ENCODE results near the gene PGAP6. TPM values are rescaled to one million over a fixed set of nuclear protein-coding genes. Genes with fewer than 3 reads are reported as not detected.

PGAP6 gene
- total RNA-seq, 1 donor from 2014 or later, result 44.2 TPM

DNA sequence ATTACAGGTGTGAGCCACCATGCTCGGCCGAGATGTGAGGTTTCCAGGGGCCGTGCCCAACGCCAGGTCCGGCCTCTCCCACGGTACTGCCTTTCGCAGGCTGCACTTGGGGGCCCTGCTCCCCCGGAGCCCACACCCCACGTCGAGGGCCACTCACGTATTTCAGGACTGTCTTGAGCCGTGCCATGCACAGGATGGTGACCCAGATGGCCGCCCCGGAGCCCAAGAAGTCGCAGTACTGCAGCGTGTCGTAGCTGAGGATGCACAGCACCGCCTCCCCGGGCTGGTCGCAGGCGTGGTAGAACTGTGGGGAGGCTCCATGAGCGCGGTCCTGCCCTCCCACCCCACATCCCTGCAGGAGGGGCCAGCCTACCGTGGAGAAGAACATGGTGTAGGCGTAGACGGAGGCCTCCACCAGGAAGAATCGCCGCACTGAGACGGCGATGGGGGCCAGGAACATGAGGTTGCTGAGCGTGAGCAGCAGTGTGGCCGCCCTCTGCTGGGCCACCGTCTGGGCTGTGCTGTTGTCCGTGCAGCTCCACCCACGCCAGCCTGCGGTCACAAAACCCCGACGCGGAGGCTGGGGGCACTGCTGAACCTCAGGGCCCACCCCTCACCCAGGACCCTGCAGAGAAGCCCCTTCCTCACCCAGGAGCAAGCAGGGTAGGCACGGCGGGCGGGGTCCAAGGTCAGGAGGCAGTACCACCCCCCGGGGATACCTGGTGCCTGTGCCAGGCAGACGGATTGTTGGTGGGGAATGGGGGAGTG lies 7.7 kb downstream of the PGAP6 start:
- peaks cover 11% of the 10 kb centered on the region for H3K36me3 ChIP-seq (ENCODE audit: control insufficient read depth, insufficient read depth, low read length)

DNA sequence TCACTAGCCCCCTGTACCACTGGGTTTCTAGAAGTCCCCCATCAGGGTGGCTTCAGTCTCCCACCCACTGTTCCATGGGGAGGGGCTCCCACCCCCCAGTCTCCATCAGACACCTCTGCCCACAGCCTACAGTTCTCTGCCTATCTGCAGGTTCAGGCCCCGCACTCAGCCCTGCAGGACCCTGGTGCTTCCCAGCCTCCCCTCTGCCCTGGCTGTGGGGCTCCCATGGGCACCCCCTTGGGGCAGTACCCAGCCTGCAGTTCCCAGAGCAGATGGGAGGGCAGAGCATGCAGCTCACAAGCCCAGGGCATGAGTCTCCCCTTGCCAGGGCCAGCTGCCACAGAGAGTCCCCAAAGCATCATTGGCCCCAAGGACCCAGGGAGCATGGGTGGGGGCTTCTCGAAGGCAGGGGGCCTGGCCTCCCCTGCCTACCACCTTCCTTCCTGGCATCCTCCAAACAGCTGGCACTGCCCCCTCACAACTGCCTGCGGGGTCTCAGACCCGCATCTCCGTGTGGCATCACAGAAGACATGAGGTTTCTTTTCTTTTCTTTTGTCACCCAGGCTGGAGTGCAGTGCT lies 8.7 kb downstream of the PGAP6 start:
- no peaks in the 10 kb centered on the region for H3K27me3 ChIP-seq (ENCODE audit: control insufficient read depth, insufficient read depth, low read length)
- peaks cover 11% of the 10 kb centered on the region for H3K36me3 ChIP-seq (ENCODE audit: control insufficient read depth, insufficient read depth, low read length)
- FAIRE-seq (no peak), DNase-seq (ENCODE audit: low read depth) (no peak)
- TF ChIP-seq, protein P1, sequence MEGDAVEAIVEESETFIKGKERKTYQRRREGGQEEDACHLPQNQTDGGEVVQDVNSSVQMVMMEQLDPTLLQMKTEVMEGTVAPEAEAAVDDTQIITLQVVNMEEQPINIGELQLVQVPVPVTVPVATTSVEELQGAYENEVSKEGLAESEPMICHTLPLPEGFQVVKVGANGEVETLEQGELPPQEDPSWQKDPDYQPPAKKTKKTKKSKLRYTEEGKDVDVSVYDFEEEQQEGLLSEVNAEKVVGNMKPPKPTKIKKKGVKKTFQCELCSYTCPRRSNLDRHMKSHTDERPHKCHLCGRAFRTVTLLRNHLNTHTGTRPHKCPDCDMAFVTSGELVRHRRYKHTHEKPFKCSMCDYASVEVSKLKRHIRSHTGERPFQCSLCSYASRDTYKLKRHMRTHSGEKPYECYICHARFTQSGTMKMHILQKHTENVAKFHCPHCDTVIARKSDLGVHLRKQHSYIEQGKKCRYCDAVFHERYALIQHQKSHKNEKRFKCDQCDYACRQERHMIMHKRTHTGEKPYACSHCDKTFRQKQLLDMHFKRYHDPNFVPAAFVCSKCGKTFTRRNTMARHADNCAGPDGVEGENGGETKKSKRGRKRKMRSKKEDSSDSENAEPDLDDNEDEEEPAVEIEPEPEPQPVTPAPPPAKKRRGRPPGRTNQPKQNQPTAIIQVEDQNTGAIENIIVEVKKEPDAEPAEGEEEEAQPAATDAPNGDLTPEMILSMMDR (IDR thresholded peaks at IDR 0.05; ENCODE audit: insufficient read depth, low read length, severe bottlenecking), result no peak
- H3K4me3 ChIP-seq (ENCODE audit: low read depth, low read length), result no peak overlapping the region

More for the DNA sequence above, 7.7 kb downstream of the PGAP6 start:
- H3K27me3 ChIP-seq (ENCODE audit: control insufficient read depth, insufficient read depth, low read length), result no peaks in the 10 kb centered on the region
- TF ChIP-seq, protein P1 (IDR thresholded peaks at IDR 0.05; ENCODE audit: insufficient read depth, low read length, severe bottlenecking), result no peak
- no peak for DNase-seq (ENCODE audit: low read depth)
- no peak overlapping the region for H3K4me3 ChIP-seq (ENCODE audit: low read depth, low read length)
- no peak for FAIRE-seq

DNA sequence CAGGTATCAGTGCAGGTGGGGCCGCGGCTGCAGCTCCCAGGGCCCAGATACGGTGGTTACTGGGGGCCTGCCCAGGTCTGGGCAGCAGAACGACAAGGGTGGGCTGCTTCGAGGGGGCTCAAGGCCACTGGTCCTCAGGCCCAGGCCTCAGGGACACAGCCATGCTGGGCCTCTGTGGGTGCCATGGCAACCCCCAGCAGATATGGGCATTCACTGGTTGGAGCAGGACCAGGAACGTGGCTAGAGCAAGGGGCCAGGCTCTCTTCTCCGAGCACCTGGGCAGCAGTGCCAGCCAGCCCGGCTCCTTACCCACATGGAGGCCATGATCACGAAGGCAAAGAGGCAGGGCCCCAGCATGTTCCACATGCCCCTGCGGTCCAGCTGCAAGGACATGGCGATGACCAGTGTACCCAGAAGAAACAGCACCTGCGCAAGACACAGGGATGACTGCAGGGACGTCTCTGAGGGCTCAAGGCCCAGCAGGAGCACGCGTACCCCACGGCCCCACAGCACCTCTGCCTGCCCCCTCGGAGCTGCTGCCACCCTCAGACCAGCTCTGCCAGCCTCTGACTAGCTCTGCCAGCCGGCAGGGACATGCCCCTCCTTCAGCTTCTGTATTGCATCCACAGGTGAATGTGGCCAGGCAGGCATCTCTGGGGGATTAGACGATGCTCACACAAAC lies 9.3 kb downstream of the PGAP6 start:
- H3K36me3 ChIP-seq (ENCODE audit: control insufficient read depth, insufficient read depth, low read length), result peaks cover 12% of the 10 kb centered on the region
- FAIRE-seq (peak; percentile 23), DNase-seq (ENCODE audit: low read depth) (no peak)
- TF ChIP-seq, protein P1 (IDR thresholded peaks at IDR 0.05; ENCODE audit: insufficient read depth, low read length, severe bottlenecking), result no peak
- no peaks in the 10 kb centered on the region for H3K27me3 ChIP-seq (ENCODE audit: control insufficient read depth, insufficient read depth, low read length)
- H3K4me3 ChIP-seq (ENCODE audit: low read depth, low read length), result no peak overlapping the region

DNA sequence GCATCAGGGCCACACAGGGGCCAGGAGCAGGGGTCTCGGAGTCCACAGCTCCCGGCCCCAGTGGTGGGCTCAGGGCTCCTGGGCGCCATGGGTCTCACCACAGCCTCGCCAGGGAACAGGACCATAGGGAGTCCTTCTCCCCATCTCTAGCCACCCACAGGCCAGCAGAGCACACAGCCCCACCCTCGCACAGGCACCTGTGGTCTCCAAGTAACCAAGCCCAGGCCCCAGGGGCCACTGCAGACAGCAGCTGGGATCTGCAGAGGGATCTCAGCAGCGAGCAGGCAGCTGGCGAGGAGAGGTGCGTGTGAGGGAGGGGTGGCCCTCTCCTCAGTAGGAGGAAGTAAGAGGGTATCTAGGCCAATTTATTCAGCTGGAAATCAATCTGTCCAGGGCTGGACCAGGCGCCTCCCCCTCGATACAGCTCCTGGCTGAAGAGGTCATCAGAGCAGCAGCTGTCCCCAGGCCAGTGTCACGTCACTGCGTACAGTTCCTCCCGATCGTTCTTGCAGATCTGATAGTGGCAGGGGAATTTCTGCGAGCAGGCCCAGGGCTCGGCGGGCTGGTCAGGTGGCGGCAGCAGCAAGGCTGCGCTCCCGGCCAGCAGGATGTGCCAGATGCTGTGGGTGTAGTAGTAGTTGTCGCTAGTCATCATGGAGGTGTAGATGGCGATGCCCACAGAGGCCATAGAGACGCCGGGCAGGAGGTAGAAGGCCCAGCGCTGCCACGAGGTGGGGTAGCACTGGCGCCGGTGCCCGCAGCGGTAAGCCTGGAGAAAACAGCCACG lies 10.1 kb downstream of the PGAP6 start:
- FAIRE-seq, result no peak
- no peaks in the 10 kb centered on the region for H3K27me3 ChIP-seq (ENCODE audit: control insufficient read depth, insufficient read depth, low read length)
- H3K36me3 ChIP-seq (ENCODE audit: control insufficient read depth, insufficient read depth, low read length), result peaks cover 11% of the 10 kb centered on the region
- TF ChIP-seq, protein P1 (IDR thresholded peaks at IDR 0.05; ENCODE audit: insufficient read depth, low read length, severe bottlenecking), result no peak
- H3K4me3 ChIP-seq (ENCODE audit: low read depth, low read length), result no peak overlapping the region
- DNase-seq (ENCODE audit: low read depth), result no peak

DNA sequence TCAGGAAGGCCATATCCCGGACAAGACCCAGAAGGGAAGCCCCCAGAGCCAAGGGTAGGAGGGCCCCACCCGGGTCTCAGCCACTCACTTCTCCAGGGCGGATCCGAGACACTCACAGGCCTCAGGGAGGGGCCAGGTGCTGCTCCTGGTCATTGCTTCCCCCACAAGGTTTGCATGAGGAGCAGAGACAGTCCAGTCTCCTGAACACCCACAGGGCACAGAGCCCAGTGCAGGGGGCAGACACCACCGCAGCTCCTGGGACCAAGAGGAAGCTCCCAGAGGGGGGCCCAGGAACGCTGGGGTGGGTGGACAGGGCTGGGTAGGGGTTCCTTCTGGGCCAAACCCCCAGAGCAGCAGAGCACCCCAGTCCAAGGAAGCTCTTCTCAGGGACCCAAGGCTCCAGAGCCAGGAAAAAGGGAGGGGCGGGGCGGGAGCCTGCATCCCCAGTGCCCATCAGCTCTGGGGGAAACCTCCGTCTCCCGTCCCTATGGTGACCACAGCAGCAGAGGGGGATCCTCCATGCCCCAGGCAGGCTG lies 10.7 kb downstream of the PGAP6 start:
- Histone ChIP-seq H3K27me3 (ENCODE audit: control insufficient read depth, insufficient read depth, low read length) (no peaks in the 10 kb centered on the region), H3K36me3 (ENCODE audit: control insufficient read depth, insufficient read depth, low read length) (peaks cover 11% of the 10 kb centered on the region), H3K4me3 (ENCODE audit: low read depth, low read length) (peak overlapping the region; percentile 10)
- FAIRE-seq (no peak), DNase-seq (ENCODE audit: low read depth) (no peak)
- TF ChIP-seq, protein P1 (IDR thresholded peaks at IDR 0.05; ENCODE audit: insufficient read depth, low read length, severe bottlenecking), result no peak
